ENCODE measurements around the gene SPATA31A3.
"Not testable (repeated sequence)": the region's sequence is repeated elsewhere in the genome, so short reads cannot be mapped to it uniquely, and the experiment has no call there.

Gene SPATA31A3

DNA sequence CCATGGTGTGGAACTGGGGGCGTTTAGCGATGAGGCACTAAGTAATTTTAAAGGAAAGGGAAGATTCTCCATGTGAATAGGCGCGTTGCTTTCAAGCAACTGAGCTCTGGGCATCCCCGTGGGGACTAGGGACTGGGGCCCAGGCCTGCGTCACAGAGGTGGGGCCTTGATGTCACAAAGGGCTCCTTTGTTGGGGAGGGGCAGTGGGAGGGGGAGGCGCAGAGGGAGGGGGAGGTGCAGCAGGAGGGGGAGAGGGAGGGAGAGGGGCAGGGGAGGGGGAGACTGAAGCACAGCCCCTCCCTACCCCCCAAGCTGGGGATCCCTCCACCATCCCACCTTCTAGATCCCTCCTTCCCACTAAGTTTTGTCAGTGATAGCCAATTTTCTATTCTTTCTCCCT is at the start of gene SPATA31A3:
Gene SPATA31A3, minus strand, starts transcription at position 101 of the 400 bp plus-strand sequence. Its CDS starts 29 bp downstream, at position 72.
- DNase-seq (ENCODE audit: low read depth), result not testable (repeated sequence)

DNA sequence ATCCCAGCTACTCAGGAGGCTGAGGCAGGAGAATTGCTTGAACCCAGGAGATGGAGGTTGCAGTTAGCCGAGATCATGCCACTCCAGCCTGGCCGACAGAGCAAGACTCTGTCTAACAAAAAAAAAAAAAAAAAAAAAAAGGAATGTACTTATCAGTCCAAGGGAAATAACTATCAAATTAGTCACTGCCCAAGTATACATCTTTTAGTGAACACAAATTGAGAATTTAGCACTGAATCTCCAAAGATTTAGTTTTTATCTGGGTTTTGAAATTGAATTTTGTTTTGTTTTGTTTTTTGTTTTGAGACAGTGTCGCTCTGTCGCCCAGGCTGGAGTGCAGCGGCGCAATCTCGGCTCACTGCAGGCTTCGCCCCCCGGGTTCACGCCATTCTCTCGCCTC is 39.8 kb downstream of the SPATA31A3 start:
- DNase-seq (ENCODE audit: low read depth), result not testable (repeated sequence)

DNA sequence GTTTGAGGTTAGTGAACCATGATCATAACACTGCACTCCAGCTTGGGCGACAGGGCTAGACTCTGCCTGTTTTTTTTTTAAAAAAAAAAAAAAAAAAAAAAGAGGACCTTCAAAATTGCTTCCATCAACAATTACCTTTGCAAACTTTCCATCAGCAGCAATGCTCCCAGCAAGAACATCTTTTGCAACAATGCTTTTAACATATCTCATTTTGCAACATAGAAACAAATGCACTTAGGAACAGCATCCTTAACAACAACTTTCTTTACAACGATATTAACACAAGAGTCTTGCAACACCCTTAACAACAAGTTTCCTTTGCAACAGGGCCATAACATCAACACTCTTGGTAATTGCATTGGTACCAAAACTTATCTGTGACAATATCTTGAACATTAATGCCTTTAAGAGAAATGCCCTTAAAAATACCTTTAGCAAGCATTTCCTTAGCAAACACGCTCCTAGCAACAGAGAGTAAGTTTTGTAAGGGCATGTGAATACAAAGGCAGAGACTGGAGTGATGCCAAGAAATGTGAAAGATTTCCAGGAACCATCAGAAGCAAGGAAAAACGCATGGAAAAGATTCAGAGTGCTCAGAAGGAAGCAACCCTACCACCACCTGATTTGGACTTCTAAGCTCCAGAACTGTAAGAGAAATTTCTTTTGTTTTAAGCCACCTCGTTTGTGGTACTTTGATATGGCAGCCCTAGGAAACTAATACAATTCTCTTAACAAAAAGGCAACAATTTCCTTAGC is 49.8 kb downstream of the SPATA31A3 start:
- not testable (repeated sequence) for DNase-seq (ENCODE audit: low read depth)

DNA sequence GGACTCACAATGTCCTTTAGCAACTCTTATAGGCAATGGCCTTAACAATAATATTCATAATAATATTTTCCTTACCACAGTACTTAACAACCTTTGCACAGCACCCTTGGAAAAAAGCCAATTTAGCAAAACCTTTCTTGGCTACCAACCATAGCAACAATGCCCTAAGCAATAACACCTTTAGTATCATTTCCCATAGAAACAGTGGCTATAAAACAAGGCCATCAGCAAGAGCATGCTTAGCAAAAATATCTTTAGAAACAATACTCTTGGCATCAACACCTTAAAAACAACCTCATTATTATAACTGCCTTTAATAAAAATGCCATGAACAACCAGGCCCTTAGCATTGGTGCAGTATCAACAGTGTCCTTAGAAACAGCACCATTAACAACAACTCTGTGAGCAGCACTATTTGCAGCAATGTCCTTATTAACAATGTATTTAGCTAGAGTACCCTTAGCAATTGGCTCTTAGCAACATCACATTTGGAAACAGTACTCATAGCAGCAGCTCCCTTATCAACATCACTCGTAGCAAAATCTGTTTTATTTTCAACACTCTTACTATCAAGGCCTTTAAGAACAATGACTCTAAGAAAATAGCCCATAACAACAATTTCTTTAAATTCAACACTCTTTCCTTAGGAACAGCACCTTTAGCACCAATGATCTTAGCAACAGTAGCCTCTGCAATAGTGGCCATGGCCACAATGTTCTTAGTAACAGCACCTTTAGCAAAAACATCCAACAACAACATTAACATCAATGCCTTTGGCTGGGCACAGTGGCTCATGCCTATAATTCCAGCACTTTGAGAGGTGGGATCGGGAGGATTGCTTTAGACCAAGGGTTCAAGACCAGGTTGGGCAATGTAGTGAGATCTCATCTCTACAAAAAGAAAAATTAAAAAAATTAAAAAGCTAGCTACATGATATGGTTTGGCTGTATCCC is 52.2 kb downstream of the SPATA31A3 start:
- not testable (repeated sequence) for DNase-seq (ENCODE audit: low read depth)

DNA sequence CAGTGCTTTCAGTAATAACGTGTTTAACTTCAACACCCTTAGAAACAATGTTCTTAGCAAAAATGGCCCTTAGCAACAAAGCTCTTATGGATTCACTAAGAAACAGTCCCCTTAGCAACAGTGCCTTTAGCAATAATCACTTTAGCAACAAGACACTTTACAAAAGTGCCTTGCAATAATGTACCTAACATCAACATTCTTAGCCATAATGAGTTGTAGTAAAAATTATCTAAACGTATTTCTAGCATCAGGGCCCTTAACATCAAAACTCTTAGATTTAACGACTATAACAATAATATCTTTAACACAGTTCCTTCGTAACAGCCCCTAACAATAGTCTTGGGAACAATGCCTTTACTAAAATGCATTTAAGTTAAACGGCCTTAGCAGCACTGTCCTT is 54.0 kb downstream of the SPATA31A3 start:
- DNase-seq (ENCODE audit: low read depth), result not testable (repeated sequence)

DNA sequence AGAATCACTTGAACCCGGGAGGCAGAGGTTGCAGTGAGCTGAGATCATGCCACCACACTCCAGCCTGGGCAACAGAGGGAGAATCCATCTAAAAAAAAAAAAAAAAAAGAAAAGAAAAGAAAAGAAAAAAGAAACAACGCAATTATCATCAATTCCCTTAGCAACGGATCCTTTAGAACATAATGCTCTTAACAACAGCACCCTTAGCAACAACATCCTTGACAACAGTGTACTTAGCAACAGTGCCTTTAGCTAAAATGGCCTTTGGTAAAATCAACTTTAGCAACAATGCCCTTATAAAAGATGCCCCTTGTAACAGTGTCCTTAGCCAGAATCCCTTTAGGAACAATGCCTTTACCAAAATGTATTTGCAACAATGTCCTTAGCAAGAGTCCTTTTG is 54.7 kb downstream of the SPATA31A3 start:
- not testable (repeated sequence) for DNase-seq (ENCODE audit: low read depth)
